Fibroblast of lung (primary cell): ENCODE results near the gene RUFY1. TPM values are rescaled to one million over a fixed set of nuclear protein-coding genes. Genes with fewer than 3 reads are reported as not detected.

ENCODE experiments used
- DNase-seq, 2 donors: peaks; one replicate each; pipeline versions ENCODE4 v3.0.0 to v3.0.0-alpha.2; 2010; ENCODE audit warnings: low read depth in 2 of 2
- H2AFZ ChIP-seq: 2 replicates; pipeline ENCODE4 v1.5.1; 2012; ENCODE audit warnings: low read length, control low read depth, inconsistent platforms
- H3K27ac ChIP-seq: 2 replicates; pipeline ENCODE4 v1.5.1; 2011; ENCODE audit warnings: low read length, control low read depth; ENCODE audit not compliant: insufficient read depth
- H3K27me3 ChIP-seq: 2 replicates; pipeline ENCODE4 v1.5.1; 2011; ENCODE audit warnings: mild to moderate bottlenecking, low read length; ENCODE audit not compliant: control insufficient read depth, insufficient read depth
- H3K36me3 ChIP-seq: 2 replicates; pipeline ENCODE4 v1.5.1; 2011; ENCODE audit warnings: low read length; ENCODE audit not compliant: control insufficient read depth, insufficient read depth
- H3K4me1 ChIP-seq: 2 replicates; pipeline ENCODE4 v1.5.1; 2011; ENCODE audit warnings: low read length; ENCODE audit not compliant: control insufficient read depth, insufficient read depth; ENCODE audit errors: extremely low read depth
- H3K4me2 ChIP-seq: 2 replicates; pipeline ENCODE4 v1.5.1; 2011; ENCODE audit warnings: low read length, control low read depth; ENCODE audit not compliant: insufficient read depth; ENCODE audit errors: extremely low read depth
- H3K4me3 ChIP-seq, 4 experiments: fragments of 200-600 bp in 1 of 4; sonication (generic) in 1 of 4; replicated peaks in 1 of 4; 2 replicates each; pipeline ENCODE4 v1.5.1; 2011 to 2016; ENCODE audit warnings: low read length in 4 of 4, low read depth in 3 of 4, mild to moderate bottlenecking in 3 of 4, control low read depth in 2 of 4, inconsistent platforms in 1 of 4, mixed read lengths in 1 of 4; ENCODE audit not compliant: insufficient read depth in 1 of 4; ENCODE audit errors: control extremely low read depth in 1 of 4
- H3K79me2 ChIP-seq: 2 replicates; pipeline ENCODE4 v1.5.1; 2012; ENCODE audit warnings: mild to moderate bottlenecking, low read length, inconsistent platforms; ENCODE audit not compliant: control insufficient read depth, insufficient read depth
- H3K9ac ChIP-seq: 2 replicates; pipeline ENCODE4 v1.5.1; 2011; ENCODE audit warnings: mild to moderate bottlenecking, low read length, control low read depth; ENCODE audit not compliant: insufficient read depth
- H3K9me3 ChIP-seq: 2 replicates; pipeline ENCODE4 v1.5.1; 2012; ENCODE audit warnings: low read depth, low read length; ENCODE audit not compliant: control insufficient read depth, insufficient read depth
- H4K20me1 ChIP-seq: 2 replicates; pipeline ENCODE4 v1.5.1; 2011; ENCODE audit warnings: low read length; ENCODE audit not compliant: control insufficient read depth, insufficient read depth; ENCODE audit errors: extremely low read depth
- EZH2 ChIP-seq: IDR thresholded peaks from 2 replicates; pipeline ENCODE4 v1.5.1; 2012; ENCODE audit warnings: low read length, control low read depth, mild to moderate bottlenecking; ENCODE audit errors: missing control alignments
- polyA plus RNA-seq, 2 donors: library from polyadenylated mRNA; depleted of rRNA in 1 of 2; stranded (reverse) in 1 of 2; unstranded in 1 of 2; fragments of >200 nt; gene quantifications; 2 replicates each; pipeline ENCODE4 v1.2.1, GENCODE V29; 2011 to 2012; ENCODE audit warnings: missing spikeins in 1 of 2
- total RNA-seq: library from RNA; depleted of rRNA; stranded (reverse); fragments of >200 nt; gene quantifications from 2 replicates; pipeline ENCODE4 v1.2.1, GENCODE V29; 2014
- TF ChIP-seq, protein P1 (sequence below), 2 donors: IDR thresholded peaks in 1 of 2; conservative IDR thresholded peaks in 1 of 2; 1 replicate in 1 of 2; 2 replicates in 1 of 2; pipeline ENCODE4 v1.5.1; 2011 to 2012; ENCODE audit warnings: low read length in 2 of 2, control low read depth in 1 of 2, inconsistent platforms in 1 of 2, low read depth in 1 of 2, mild to moderate bottlenecking in 1 of 2

Gene RUFY1
- total and polyA plus RNA-seq, 2 donors (not counting 1 experiment from before 2014, with no cell fraction given) = 32.8 to 77.8 TPM

DNA sequence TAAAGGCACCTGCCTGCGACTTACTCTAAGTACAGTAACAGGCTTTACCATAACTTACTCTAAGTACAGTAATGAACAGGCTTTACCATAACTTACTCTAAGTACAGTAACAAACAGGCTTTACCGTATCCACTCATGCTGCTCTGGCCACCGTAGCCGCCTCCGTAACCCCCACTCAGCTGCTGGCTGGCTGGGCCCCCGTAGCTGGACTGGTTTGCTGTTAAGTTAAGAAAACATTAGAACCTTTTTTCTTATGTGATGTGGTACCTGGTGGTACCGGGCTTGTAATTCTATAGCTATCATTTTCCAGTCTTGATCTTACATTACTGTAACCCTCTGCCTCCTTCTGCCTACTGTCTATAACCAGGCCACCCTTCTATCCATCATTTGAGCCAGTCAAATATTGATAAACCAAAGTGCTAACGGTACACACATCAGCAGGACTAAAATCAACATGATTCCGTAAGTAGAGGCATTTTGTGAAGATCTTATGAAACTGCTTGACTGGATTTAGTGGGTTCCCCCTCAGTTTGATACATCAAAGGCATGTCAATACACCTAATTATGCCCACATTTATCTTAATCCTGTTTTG lies 65.7 kb downstream of the RUFY1 start:
- Histone ChIP-seq H3K4me1 (peaks cover 2% of the 10 kb centered on the region), H3K4me3 (peak overlapping the region in 1 of 4 experiments; percentile 5), H3K4me2 (no peak overlapping the region), H3K36me3 (peaks cover 29% of the 10 kb centered on the region), H3K9ac (no peak overlapping the region), H2AFZ (no peak overlapping the region), H3K9me3 (no peaks in the 10 kb centered on the region), H3K79me2 (peaks cover 82% of the 10 kb centered on the region), H3K27ac (no peak overlapping the region), H4K20me1 (peaks cover 12% of the 10 kb centered on the region), H3K27me3 (no peaks in the 10 kb centered on the region)
- no peak for DNase-seq
- TF ChIP-seq, protein P1, sequence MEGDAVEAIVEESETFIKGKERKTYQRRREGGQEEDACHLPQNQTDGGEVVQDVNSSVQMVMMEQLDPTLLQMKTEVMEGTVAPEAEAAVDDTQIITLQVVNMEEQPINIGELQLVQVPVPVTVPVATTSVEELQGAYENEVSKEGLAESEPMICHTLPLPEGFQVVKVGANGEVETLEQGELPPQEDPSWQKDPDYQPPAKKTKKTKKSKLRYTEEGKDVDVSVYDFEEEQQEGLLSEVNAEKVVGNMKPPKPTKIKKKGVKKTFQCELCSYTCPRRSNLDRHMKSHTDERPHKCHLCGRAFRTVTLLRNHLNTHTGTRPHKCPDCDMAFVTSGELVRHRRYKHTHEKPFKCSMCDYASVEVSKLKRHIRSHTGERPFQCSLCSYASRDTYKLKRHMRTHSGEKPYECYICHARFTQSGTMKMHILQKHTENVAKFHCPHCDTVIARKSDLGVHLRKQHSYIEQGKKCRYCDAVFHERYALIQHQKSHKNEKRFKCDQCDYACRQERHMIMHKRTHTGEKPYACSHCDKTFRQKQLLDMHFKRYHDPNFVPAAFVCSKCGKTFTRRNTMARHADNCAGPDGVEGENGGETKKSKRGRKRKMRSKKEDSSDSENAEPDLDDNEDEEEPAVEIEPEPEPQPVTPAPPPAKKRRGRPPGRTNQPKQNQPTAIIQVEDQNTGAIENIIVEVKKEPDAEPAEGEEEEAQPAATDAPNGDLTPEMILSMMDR (conservative IDR thresholded peaks at IDR 0.05 in 1 of 2, IDR thresholded peaks at IDR 0.05 in 1 of 2; ENCODE audit: low read depth in 1 of 2, low read length in 2 of 2) = no peak
- TF ChIP-seq EZH2 = no peak

DNA sequence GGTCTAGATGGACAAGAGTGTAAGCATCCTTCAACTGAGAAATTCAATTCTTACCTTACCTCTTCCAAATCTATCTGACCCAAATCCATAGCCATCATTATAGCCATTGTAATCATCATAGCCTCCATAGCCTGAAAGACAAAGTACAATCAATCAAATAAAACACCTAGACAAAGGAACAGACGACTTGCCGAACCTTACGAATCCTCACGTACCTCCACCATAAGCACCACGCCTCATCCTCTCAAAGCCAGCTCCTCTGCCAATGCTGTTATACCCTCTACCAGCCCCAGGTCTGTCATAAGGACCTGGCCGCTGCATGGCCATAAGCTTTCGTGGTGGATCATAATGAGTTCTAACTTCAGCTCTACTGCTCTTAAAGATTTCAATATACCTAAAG lies 67.6 kb downstream of the RUFY1 start:
- H3K9ac ChIP-seq = no peak overlapping the region
- H3K27me3 ChIP-seq = no peaks in the 10 kb centered on the region
- peaks cover 90% of the 10 kb centered on the region for H3K79me2 ChIP-seq
- H3K27ac ChIP-seq = no peak overlapping the region
- peaks cover 23% of the 10 kb centered on the region for H3K36me3 ChIP-seq
- DNase-seq = no peak
- H2AFZ ChIP-seq = no peak overlapping the region
- H3K4me1 ChIP-seq = no peaks in the 10 kb centered on the region
- TF ChIP-seq, protein P1 (conservative IDR thresholded peaks at IDR 0.05 in 1 of 2, IDR thresholded peaks at IDR 0.05 in 1 of 2; ENCODE audit: low read depth in 1 of 2, low read length in 2 of 2) = no peak
- no peak for TF ChIP-seq EZH2
- H3K9me3 ChIP-seq = no peaks in the 10 kb centered on the region
- peaks cover 23% of the 10 kb centered on the region for H4K20me1 ChIP-seq
- no peak overlapping the region for H3K4me3 ChIP-seq
- no peak overlapping the region for H3K4me2 ChIP-seq

DNA sequence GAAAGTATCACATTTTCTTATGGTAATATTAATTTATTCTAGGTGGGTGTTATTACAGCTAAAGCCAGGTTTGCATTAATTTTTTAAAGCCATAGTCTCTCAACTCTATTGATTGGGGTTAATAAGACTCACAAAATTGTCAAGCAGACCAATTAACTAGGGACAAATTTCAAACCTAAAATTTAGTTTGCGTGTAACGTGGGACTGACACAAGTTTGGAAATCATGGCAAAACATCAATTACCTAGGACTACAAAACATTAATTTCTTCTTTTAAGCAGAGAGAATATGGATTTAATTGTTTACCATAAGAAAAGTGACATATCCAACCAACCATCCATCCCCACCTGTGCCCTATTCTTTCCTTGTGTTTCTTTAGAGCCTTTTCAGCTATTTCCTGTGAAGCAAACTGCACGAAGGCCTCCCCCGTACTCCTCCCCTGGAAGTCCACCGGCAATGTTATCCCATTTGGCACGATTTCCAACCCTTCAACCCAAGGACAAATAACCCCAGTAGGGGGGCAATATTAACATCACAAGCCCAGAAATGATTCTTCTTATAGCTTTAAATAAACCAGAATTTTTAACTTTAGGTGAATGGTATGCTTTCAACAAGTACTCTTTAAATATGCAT lies 68.7 kb downstream of the RUFY1 start:
- Histone ChIP-seq H3K4me3 (peak overlapping the region; percentile 75 to 97 (median 83)), H3K4me2 (peak overlapping the region; percentile 88), H3K9ac (no peak overlapping the region), H2AFZ (no peak overlapping the region), H3K27ac (no peak overlapping the region), H4K20me1 (peaks cover 23% of the 10 kb centered on the region), H3K4me1 (peaks cover under 1% of the 10 kb centered on the region), H3K36me3 (peaks cover 14% of the 10 kb centered on the region), H3K9me3 (no peaks in the 10 kb centered on the region), H3K27me3 (no peaks in the 10 kb centered on the region), H3K79me2 (peaks cover 86% of the 10 kb centered on the region)
- TF ChIP-seq, protein P1 (conservative IDR thresholded peaks at IDR 0.05 in 1 of 2, IDR thresholded peaks at IDR 0.05 in 1 of 2; ENCODE audit: low read depth in 1 of 2, low read length in 2 of 2) = no peak
- TF ChIP-seq EZH2 = no peak
- no peak for DNase-seq
